HPDE6-E6E7 (cell line): ENCODE results near the gene SYNPO2.
"Not testable (repeated sequence)": the region's sequence is repeated elsewhere in the genome, so short reads cannot be mapped to it uniquely, and the experiment has no call there.

Experiments
- DNase-seq: peaks from one replicate; pipeline ENCODE4 v3.0.0; 2011; ENCODE audit warnings: missing footprints; ENCODE audit errors: extremely low spot score

The SYNPO2 gene

DNA sequence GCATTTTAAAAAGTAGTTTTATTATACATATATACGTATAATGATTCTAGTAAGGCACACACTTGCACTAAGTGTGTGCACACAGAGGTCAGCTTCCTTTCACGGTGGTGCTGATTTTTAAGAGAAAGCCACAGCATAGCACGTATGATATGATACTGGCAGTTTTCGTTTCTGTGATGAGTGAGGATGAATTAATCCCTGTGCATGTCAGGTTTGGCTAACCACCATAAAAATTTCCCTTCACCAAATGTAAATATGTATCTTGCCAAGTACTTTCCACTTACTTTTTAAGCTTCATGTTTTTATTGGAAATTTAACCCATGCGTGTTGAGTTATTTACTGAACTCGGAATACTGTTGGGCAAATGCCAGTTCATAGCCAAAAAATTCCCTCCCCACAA is 84.6 kb downstream of the SYNPO2 start:
- no peak for DNase-seq

DNA sequence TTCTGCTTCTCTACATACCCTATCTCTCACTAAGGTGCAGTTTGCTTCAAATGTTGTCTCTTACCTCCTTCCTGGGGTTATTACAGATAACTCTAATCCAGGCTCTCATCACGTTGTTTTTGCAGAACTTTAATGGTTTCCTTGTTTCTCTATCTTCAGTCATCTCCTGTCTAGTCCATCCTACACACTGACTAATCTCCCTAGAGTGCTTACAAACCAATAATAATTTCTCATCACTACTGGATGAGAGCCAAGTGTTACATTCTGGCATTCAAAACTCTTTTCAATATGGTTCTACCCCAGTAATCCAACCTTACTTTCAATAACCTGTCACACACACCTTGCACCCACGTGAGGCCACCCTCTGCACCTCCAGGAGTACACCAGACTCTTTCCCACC is 86.1 kb downstream of the SYNPO2 start:
- no peak for DNase-seq

DNA sequence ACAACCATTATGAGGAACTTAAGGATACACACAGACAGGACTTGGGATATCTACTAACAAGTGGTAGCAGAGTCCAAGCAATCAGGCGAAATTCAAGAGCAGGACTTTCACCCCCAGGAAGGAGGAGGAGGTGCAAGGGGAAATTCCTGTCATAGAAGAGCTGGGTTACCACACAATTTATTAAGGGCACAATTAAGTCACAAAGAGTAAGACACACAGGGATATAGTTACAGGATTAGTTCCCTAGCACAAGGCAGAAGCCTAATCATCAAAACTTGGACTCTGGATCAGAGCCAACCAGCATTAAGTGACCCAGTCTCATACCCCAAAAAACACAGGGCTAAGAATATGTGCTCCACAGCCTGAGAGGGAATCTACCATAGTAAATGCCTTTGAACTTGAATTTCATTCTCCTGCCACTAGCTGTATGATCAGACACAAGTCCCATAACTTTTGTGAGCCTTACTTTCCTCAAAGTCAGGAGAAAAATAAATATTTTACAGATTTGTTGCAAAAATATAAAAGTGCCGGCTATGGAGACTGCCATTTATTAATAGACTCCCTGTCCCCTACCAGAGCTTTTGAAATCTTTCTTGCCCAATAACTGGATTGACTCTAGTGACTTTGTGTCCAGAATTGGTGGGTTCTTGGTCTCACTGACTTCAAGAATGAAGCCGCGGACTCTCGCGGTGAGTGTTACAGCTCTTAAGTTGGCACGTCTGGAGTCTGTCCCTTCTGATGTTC is 87.0 kb downstream of the SYNPO2 start:
- DNase-seq, result no peak

DNA sequence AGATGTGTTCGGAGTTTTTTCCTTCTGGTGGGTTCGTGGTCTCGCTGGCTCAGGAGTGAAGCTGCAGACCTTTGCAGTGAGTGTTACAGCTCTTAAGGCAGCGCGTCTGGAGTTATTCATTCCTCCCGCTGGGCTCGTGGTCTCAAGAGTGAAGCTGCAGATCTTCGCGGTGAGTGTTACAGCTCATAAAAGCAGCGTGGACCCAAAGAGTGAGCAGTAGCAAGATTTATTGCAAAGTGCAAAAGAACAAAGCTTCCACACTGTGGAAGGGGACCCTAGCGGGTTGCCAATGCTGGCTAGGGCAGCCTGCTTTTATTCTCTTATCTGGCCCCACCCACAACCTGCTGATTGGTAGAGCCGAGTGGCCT is 87.5 kb downstream of the SYNPO2 start:
- DNase-seq, result not testable (repeated sequence)

DNA sequence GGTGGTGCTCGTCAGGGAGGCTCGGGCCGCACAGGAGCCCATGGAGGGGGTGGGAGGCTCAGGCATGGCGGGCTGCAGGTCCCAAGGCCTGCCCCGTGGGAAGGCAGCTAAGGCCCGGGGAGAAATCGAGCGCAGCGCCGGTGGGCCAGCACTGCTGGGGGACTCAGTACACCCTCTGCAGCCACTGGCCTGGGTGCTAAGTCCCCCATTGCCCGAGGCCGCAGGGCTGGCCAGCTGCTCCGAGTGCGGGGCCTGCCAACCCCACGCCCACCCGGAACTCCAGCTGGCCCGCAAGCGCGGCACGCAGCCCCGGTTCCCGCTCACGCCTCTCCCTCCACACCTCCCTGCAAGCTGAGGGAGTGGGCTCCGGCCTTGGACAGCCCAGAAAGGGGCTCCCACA is 88.4 kb downstream of the SYNPO2 start:
- not testable (repeated sequence) for DNase-seq

DNA sequence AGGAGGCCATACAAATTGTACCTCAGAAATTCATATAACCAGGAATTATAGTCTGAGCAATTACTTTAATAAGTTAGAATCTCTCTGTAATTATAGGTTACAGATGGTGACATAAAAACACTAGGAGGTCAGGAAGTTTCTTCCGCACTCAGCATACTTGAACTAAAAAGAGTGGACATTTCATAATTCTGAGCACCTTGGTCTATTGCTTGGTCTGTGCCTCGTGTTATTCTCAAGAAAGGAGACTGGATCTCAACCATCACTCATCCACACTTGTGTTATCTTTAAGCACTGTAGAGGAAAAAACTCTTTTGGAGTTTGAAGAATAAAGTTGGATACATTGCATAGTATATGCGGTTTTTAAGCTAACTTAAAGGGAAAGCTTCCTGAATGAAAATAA is 91.1 kb downstream of the SYNPO2 start:
- no peak for DNase-seq

DNA sequence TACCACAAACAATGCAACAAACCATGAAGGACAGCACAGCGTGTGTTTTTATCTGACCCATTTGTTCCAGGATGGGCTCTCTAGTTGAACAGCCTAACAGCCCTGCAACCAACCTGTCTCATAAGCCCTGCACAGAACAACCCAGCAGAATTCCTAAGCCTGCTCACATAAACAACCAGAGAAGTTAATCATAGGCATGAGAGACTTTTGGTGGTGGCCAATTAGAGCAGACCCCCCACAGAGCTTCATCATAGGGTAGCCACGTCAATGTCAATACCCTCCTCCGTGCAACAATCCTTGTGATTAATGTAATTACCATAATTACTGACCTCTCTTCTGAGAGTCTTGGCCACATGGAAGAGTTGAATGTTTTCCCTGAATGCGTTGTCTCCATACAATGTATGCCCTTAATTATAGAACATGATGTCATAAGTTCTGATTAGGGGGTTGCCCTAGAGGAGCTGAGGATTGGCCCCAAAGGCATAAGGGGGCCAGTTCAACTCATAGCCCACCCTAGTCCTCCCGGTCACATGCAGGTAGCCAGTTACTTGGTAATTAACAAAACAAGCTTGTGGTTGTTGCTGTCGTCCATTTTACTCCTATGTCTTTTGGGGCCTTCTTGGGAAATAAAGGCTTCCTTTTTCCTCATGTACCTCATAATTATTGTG is 92.7 kb downstream of the SYNPO2 start:
- DNase-seq, result no peak

DNA sequence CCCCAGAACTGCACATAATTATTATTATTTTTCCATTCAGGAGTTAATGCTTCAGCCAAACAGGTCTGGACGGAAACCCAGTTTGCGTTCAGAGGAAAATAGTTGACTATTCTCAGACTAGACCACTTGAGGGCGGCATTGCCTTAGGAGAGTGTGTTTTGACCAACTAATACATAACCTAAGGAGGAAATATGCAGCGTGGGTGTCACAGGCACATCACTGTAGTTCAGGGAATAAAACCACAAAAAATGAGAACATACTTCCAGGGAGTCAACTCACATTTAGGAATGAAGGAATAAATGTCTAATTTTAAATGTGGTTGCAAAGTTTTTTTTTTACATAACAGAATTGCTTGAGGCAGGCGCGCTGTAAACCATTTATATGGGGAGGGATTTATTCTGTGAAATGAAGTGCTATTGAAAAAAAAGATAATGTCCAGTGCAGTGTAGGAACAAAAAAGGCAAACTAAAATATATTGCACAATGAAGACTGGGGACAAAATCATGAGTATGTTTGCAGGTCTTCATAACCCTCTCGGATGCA is 93.3 kb downstream of the SYNPO2 start:
- DNase-seq, result peak; percentile 62

DNA sequence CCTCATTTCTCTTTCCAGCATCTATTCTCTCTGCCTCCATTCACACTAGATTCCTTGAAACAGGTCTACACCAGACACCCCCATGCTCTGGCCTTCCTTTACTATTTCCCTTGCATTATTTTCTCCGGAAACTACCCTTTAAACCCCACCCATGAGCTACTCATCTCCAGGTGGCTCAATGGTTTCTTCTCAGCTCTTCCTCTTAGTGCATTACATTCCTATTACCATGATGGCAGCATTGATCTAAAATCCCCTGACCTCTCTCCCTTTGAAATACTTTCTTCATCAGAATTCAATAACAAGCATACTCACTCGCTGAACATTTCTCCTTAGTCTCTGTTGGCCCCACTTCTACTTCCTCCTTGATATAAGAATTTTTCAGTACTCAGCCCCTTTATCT is 94.6 kb downstream of the SYNPO2 start:
- DNase-seq, result no peak

DNA sequence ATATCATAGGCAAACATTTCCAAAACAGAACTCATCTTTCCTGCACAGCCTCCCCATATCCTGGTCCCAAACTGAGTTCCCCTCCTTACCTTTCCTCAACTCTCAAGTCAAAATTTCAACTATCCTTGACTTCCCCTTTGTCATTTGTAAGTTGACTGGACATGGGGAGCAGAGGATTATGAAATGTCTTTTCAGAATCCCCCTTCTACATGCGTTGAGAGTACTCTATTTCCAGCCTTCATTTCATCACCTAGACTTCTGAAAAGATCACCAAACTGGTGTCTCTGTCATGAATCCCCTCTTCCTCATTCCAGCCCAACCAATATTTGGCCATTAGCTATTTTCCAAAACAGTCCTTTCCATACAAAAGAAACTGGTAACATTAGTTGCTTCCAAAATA is 95.2 kb downstream of the SYNPO2 start:
- DNase-seq, result no peak

DNA sequence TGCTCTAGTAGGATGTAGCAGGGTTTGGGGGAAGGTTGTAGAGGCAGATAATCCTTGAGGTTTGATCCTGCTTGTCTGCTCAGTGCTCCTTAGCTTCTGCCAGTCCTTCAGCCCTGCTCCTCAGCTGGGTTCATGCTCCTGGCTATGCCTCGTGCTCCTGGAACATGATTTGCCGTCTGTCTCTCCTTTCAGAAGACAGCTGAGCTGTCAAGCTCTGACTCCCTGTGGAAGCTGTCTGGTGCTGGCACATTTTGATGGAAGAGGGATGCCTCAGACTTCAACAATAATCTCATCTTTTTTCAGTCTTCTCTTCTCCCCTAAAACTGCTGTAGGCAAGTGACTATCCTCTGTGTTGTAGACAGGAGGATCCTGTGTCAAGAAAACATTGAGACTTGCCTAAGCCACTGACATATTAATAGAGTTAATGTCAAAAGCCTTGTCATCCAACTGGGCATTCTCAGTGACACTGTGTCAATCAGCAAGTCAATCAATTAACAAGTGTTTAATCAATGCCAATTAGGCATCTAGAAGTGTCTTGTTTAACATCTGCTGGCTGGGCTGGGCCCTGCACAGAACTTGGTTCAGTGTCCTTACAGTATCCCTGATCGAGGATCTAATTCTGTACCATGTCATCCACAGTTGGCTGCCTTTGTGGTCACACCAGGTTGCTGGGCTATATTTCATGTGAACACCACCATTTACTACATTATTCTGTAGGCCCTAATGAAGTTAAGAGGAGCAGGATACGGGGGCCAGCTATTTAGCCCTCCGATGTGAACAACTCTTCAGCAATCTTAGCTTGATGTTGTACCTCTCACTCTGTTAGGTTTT is 96.7 kb downstream of the SYNPO2 start:
- no peak for DNase-seq

DNA sequence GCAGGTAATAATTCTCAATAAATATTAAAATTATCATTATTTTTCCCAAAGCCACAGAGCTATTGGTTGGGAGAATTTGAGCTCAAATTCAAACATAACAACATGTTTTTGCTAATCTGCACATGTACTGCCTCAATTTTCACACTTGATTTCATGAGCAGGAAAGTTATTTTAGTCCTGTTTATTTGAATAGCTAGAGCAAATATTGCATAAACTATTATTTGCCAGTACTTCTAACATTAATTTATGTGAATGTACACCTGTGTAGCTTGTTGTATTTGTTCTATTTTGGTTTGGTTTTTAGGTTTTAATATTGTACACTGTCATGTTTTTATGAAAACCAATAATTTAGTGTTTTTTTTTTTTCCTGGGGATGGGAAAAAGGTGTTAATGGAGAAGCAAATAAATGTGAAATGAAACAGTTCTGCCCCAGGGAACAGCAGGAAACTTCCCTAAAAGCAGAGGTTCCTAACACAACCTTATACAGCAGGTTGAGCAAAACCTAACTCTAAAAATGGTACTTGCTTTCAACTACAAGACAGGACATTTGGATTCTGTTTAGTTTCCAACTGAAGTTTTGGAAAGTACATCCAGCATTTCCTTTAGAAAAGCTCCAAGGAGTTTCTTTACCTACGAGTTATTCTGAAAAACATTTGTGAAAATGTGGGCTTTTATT is 99.4 kb downstream of the SYNPO2 start:
- no peak for DNase-seq

DNA sequence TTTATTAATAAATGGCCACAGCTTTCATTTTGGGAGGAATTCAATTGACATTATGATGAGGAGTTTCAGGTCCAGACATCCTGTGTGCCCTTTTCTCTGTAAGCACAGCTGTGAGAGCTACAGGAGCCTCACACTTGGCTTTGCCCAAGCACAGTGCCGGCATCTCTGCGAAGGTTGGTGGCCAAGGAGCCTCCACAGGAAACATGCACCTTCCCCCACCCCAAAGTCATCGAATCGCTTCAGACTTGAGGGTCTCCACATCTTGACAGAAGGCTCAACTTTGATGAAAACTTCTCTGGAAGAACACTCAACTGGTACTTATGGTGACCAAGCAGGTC is 100.0 kb downstream of the SYNPO2 start:
- no peak for DNase-seq

DNA sequence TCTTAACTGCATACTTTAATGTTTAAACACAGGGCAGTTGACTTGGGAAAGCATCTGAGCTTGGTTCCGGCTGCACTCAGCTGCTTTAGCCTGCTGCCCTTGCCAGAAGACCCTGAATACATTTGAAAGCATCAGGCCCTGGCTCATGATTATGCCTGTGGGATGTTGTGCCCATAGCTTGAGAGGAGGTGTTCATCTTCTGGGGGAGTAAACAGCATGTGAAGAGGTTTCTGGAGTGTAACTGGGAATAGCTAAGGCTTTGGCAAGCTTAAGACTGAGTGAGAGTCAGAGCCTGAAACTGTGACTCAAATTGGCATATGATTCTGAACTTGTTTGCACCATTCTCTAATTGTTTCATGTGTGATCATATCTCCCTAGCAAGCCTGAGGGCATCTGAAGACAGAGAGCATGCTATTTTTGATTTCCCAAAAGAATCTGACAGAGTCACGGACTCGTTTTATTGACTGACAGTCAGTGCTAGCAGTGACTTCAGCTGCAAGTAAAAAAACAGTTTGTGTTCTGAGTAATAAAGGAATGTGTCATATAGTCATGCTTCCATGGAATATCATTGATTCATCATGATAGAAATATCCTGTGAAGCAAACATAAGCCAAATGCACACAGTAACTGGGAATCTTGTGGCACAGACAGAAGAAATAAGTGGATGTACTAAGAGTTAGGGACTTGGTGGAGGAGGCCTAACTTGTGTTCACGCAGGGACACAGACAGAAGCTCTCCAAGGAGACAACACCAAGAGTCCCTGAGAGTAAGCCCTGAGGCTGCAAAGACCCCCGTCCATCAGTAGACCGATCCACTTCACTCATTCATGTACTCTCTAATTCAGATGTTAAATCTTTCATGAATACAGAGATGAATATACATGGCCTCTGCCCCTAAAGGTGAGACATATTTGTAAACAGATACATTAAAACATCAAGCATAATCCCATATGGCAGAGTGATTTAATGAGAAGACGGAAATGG is 100.7 kb downstream of the SYNPO2 start:
- DNase-seq, result peak; percentile 56

DNA sequence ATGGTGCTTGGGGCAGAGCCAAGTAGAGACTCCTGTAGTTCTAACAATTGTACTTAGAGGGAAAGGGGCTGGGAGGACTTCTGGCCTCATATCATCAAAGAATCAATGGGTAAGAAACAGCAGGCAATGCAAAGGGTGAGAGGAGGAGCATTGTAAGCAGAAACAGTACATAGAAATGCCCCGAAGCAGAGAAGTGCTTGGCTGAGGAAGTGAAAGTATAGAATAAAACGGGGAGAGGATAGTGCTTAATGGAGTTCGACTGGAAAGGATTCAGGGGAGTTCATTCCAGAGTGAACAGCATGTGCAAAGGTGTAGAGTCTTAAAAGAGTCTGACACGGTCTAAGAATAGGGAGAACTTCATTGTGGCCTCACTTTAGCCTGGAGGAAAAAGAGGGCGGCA is 103.0 kb downstream of the SYNPO2 start:
- DNase-seq, result no peak

DNA sequence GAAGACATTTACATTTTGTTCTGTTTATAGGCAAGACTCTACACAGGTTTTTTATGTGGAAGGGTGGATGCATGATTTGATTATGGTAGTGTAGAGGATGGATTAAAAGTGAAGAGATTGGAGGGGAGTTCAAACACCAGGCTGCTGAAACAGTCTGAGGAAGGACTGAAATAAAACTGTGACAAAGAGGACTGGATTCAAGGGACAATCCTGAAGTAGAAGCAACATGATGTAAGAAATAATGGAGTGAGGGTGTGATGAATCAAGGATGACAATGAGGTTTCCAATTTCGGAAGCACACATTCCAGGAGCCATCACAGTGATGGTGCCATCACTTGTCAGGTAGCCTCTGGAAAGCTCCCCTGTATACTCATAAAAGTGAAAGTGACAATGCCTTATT is 103.5 kb downstream of the SYNPO2 start:
- no peak for DNase-seq

DNA sequence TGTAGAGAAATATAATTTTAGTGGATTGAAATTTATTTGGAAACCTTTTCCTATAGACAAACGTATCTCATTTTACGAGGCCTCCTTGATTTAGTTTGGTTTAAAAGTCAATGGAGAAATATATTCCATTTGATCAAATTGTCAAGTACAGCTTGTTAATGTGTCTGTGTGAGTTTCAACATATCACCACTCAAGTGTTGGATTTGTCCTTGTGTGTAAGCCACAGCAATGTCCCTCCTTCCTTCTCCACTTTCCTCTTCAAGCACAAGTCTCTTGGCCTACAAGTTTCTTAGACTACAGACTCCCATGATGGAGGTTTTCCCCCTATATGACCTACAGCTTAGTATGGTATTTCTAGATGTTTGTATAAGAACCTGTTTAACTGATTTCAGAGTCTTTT is 104.7 kb downstream of the SYNPO2 start:
- no peak for DNase-seq

DNA sequence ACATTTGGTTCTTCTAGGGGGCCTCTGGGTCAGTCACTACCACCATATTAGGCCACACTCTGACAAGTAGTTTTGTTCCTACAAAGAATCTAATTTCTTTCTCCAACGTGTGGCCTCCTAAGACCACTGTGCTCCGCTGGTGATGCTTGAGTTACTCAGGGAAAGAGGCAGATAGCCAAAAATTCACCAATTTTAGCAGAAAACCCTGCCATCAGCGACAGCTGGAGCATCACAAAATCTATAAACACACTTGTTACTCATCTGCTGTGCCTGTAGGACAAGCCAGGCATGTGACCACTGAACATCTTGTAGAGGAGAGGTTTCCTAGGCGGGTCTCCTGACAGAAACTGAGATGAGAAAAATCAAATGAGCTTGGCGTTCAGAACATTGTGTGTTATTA is 105.4 kb downstream of the SYNPO2 start:
- no peak for DNase-seq

DNA sequence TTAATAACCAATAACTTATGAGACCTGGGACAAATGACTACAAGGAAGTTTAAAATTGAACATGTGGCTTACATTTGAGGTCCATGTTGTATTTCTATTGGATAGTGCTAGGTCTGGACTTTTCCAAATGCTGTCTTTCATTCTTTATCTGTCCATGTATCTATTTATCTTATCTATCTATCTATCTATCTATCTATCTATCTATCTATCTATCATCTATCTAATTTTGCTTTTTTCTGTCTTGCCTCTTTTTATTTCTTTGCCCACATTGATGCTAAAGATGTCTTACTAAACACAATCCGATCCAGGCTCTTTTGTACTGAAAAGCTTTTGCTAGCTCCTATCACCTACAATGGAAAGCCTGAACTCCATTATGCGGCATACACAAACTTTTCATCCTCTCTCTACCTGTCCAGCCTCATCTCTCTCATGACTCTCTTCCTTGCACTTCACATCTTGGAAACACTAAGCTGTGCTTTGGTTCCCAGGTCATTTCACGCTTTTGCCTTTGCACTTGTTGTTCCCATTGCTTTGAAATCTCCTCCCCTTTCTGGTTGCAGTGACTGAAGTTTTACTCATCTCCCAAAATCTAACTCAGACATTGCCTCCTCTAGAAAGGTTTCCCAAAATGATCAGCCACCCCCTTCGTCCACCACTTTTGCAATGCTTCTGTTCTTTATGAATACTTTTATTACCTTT is 107.2 kb downstream of the SYNPO2 start:
- no peak for DNase-seq

DNA sequence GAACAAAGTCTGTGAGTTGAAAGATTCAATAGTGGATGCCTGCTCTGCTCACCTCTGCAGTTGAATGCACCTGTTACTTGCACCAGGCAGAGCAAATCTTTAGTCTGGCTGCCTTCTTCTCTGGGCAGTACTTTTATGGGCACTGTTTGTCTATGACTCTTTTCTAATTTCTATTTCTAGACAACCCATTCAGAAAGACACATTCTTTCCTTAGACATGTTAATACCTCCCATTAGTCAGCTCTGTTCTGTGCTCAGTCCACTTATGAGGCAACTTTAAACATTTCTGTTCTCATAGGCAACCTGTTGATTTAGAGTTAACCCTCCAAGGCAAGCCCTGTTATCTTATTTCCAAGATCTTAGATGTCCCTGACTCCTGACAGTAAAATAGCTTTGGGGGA is 108.9 kb downstream of the SYNPO2 start:
- DNase-seq, result no peak
